H9 (cell line): ENCODE results near the gene BBS1. TPM values are rescaled to one million over a fixed set of nuclear protein-coding genes. Genes with fewer than 3 reads are reported as not detected.

ENCODE experiments used
- DNase-seq: peaks from one replicate; pipeline ENCODE4 v3.0.0-alpha.2; 2017
- H2AFZ ChIP-seq: one replicate; pipeline ENCODE4 v1.6.1; 2013; ENCODE audit warnings: mild to moderate bottlenecking, low read length, control low read depth, moderate library complexity
- H2AK5ac ChIP-seq: 2 replicates; pipeline ENCODE4 v1.6.1; 2013; ENCODE audit warnings: low read length, control low read depth, mixed read lengths; ENCODE audit not compliant: insufficient read length
- H2BK120ac ChIP-seq: one replicate; pipeline ENCODE4 v1.6.1; 2013; ENCODE audit warnings: low read depth, mild to moderate bottlenecking, low read length, control low read depth, inconsistent platforms; ENCODE audit not compliant: poor library complexity, severe bottlenecking
- H2BK12ac ChIP-seq: 2 replicates; pipeline ENCODE4 v1.6.1; 2013; ENCODE audit warnings: low read length, control low read depth, mixed read lengths, low read depth; ENCODE audit not compliant: insufficient read length
- H2BK15ac ChIP-seq: 2 replicates; pipeline ENCODE4 v1.6.1; 2013; ENCODE audit warnings: low read depth, low read length, control low read depth
- H2BK20ac ChIP-seq: one replicate; pipeline ENCODE4 v1.6.1; 2013; ENCODE audit warnings: low read depth, mild to moderate bottlenecking, low read length, control low read depth, inconsistent platforms; ENCODE audit not compliant: poor library complexity, severe bottlenecking
- H2BK5ac ChIP-seq: 2 replicates; pipeline ENCODE4 v1.6.1; 2013; ENCODE audit warnings: low read length, control low read depth, mixed read lengths; ENCODE audit not compliant: insufficient read length
- H3K14ac ChIP-seq: 2 replicates; pipeline ENCODE4 v1.6.1; 2013; ENCODE audit warnings: low read length, control low read depth; ENCODE audit not compliant: insufficient read depth
- H3K18ac ChIP-seq: 2 replicates; pipeline ENCODE4 v1.6.1; 2013; ENCODE audit warnings: low read depth, mild to moderate bottlenecking, mixed read lengths, low read length, control low read depth; ENCODE audit not compliant: insufficient read length
- H3K23ac ChIP-seq: 2 replicates; pipeline ENCODE4 v1.6.1; 2013; ENCODE audit warnings: low read length, control low read depth, mixed read lengths, low read depth; ENCODE audit not compliant: insufficient read length
- H3K23me2 ChIP-seq: 2 replicates; pipeline ENCODE4 v1.6.1; 2013; ENCODE audit warnings: low read depth, mild to moderate bottlenecking, mixed read lengths, low read length, control low read depth; ENCODE audit not compliant: insufficient read length, poor library complexity, severe bottlenecking
- H3K27ac ChIP-seq: 2 replicates; pipeline ENCODE4 v1.5.1; 2013; ENCODE audit warnings: low read length, control low read depth, mixed read lengths, low read depth; ENCODE audit not compliant: insufficient read length
- H3K27me3 ChIP-seq: 2 replicates; pipeline ENCODE4 v1.6.1; 2013; ENCODE audit warnings: low read length, control low read depth, inconsistent platforms; ENCODE audit not compliant: insufficient read depth
- H3K4ac ChIP-seq: 2 replicates; pipeline ENCODE4 v1.6.1; 2013; ENCODE audit warnings: low read depth, mild to moderate bottlenecking, control low read depth, inconsistent platforms, low read length, moderate library complexity
- H3K4me1 ChIP-seq: 2 replicates; pipeline ENCODE4 v1.6.1; 2013; ENCODE audit warnings: low read length, control low read depth, inconsistent platforms; ENCODE audit not compliant: insufficient read depth
- H3K4me2 ChIP-seq: 2 replicates; pipeline ENCODE4 v1.6.1; 2013; ENCODE audit warnings: low read length, control low read depth, mixed read lengths; ENCODE audit not compliant: insufficient read length, insufficient read depth
- H3K56ac ChIP-seq: 2 replicates; pipeline ENCODE4 v1.6.1; 2013; ENCODE audit warnings: low read depth, mild to moderate bottlenecking, mixed read lengths, low read length, control low read depth; ENCODE audit not compliant: insufficient read length
- H3K79me1 ChIP-seq: 2 replicates; pipeline ENCODE4 v1.6.1; 2013; ENCODE audit warnings: low read depth, mild to moderate bottlenecking, moderate library complexity, low read length, control low read depth, inconsistent platforms; ENCODE audit not compliant: insufficient read depth, poor library complexity, severe bottlenecking
- H3K79me2 ChIP-seq: 2 replicates; pipeline ENCODE4 v1.6.1; 2013; ENCODE audit warnings: low read length, control low read depth, inconsistent platforms; ENCODE audit not compliant: insufficient read depth
- H3K9ac ChIP-seq: 2 replicates; pipeline ENCODE4 v1.6.1; 2013; ENCODE audit warnings: low read length, control low read depth, mixed read lengths; ENCODE audit not compliant: insufficient read length; ENCODE audit errors: extremely low read depth
- H3K9me3 ChIP-seq: one replicate; pipeline ENCODE4 v1.6.1; 2013; ENCODE audit warnings: low read depth, low read length, inconsistent platforms; ENCODE audit not compliant: control insufficient read depth
- H3T11ph ChIP-seq: one replicate; pipeline ENCODE4 v1.6.1; 2013; ENCODE audit warnings: mild to moderate bottlenecking, low read length, control low read depth, inconsistent platforms
- H4K20me1 ChIP-seq: one replicate; pipeline ENCODE4 v1.6.1; 2013; ENCODE audit not compliant: control insufficient read depth, insufficient read length, insufficient read depth
- H4K5ac ChIP-seq: 2 replicates; pipeline ENCODE4 v1.6.1; 2013; ENCODE audit warnings: low read depth, mild to moderate bottlenecking, mixed read lengths, low read length, control low read depth; ENCODE audit not compliant: insufficient read length
- H4K8ac ChIP-seq: replicated peaks from 2 replicates; pipeline ENCODE4 v1.6.1; 2013; ENCODE audit warnings: low read length, control low read depth, mixed read lengths, low read depth; ENCODE audit not compliant: insufficient read length
- H4K91ac ChIP-seq: 2 replicates; pipeline ENCODE4 v1.6.1; 2013; ENCODE audit warnings: low read depth, mild to moderate bottlenecking, moderate library complexity, mixed read lengths, low read length, control low read depth; ENCODE audit not compliant: insufficient read length
- H3K27ac Mint-ChIP-seq, 3 experiments: 2 replicates in 2 of 3; 3 replicates in 1 of 3; pipeline ENCODE4 v1.8.0; 2020 to 2021; ENCODE audit warnings: mixed read lengths in 3 of 3, mild to moderate bottlenecking in 1 of 3, moderate library complexity in 1 of 3
- H3K27me3 Mint-ChIP-seq: 2 replicates; pipeline ENCODE4 v1.8.0; 2021; ENCODE audit warnings: low read depth, mild to moderate bottlenecking, moderate library complexity, mixed read lengths
- H3K36me3 Mint-ChIP-seq, 3 experiments: 2 replicates in 2 of 3; 3 replicates in 1 of 3; pipeline ENCODE4 v1.8.0; 2020 to 2021; ENCODE audit warnings: low read depth in 3 of 3, mixed read lengths in 3 of 3; ENCODE audit not compliant: insufficient read depth in 1 of 3
- H3K4me1 Mint-ChIP-seq, 2 experiments: 2 replicates each; pipeline ENCODE4 v1.8.0; 2020; ENCODE audit warnings: mixed read lengths in 2 of 2
- H3K4me3 Mint-ChIP-seq, 2 experiments: 2 replicates in 1 of 2; 3 replicates in 1 of 2; pipeline ENCODE4 v1.8.0; 2020 to 2021; ENCODE audit warnings: mild to moderate bottlenecking in 2 of 2, mixed read lengths in 2 of 2, moderate library complexity in 1 of 2
- H3K9me3 Mint-ChIP-seq, 2 experiments: 2 replicates in 1 of 2; 3 replicates in 1 of 2; pipeline ENCODE4 v1.8.0; 2020; ENCODE audit warnings: mild to moderate bottlenecking in 2 of 2, mixed read lengths in 2 of 2, moderate library complexity in 1 of 2
- CTCF ChIP-seq: fragments of 200-600 bp; sonication (generic); conservative IDR thresholded peaks from 3 replicates; pipeline ENCODE4 v1.8.0; 2021; ENCODE audit warnings: antibody characterized with exemption, mild to moderate bottlenecking
- total RNA-seq: library from RNA; stranded (reverse); gene quantifications from 2 replicates; pipeline ENCODE4 v1.2.1, GENCODE V29; 2021

Gene BBS1
- total RNA-seq, 1 experiment from 2014 or later: 27.2 TPM

GRCh38 chr11:66462010-66462409 is 48.4 kb upstream of the BBS1 start:
- peaks cover 6% of the 10 kb centered on the region for H3K23me2 ChIP-seq
- no peak overlapping the region for H3T11ph ChIP-seq
- no peak overlapping the region for H2BK20ac ChIP-seq
- H3K27ac Mint-ChIP-seq: no peak overlapping the region
- H3K27me3 ChIP-seq: no peaks in the 10 kb centered on the region
- H2AK5ac ChIP-seq: no peak overlapping the region
- no peak overlapping the region for H3K56ac ChIP-seq
- H2BK12ac ChIP-seq: no peak overlapping the region
- H3K4me2 ChIP-seq: no peak overlapping the region
- H3K4me1 ChIP-seq: no peaks in the 10 kb centered on the region; the same call in 1 of the 2 replicates
- no peak overlapping the region for H3K4me3 Mint-ChIP-seq
- H4K5ac ChIP-seq: no peak overlapping the region
- no peaks in the 10 kb centered on the region for H4K20me1 ChIP-seq
- no peaks in the 10 kb centered on the region for H3K79me1 ChIP-seq
- H3K4ac ChIP-seq: no peak overlapping the region
- DNase-seq: no peak
- no peak overlapping the region for H3K14ac ChIP-seq
- no peak for TF ChIP-seq CTCF
- peaks cover 14% of the 10 kb centered on the region for H3K27me3 Mint-ChIP-seq
- H3K23ac ChIP-seq: no peak overlapping the region
- no peak overlapping the region for H4K91ac ChIP-seq
- no peaks in the 10 kb centered on the region for H3K9me3 ChIP-seq
- no peaks in the 10 kb centered on the region for H3K79me2 ChIP-seq
- H3K27ac ChIP-seq: no peak overlapping the region
- H3K9me3 Mint-ChIP-seq: peaks cover 16 to 27% of the 10 kb centered on the region in 2 experiments; a peak in 4 of 5 replicates
- no peak overlapping the region for H4K8ac ChIP-seq
- no peak overlapping the region for H2BK15ac ChIP-seq
- no peak overlapping the region for H2BK120ac ChIP-seq
- H2AFZ ChIP-seq: no peak overlapping the region
- H2BK5ac ChIP-seq: no peak overlapping the region
- H3K4me1 Mint-ChIP-seq: peaks cover 12 to 16% of the 10 kb centered on the region in 2 experiments
- H3K18ac ChIP-seq: no peak overlapping the region
- no peak overlapping the region for H3K9ac ChIP-seq
- H3K36me3 Mint-ChIP-seq: peaks cover 0 to 23% (median 7%) of the 10 kb centered on the region in 3 experiments; a peak in 5 of 7 replicates
